IPS DF 19.7 (cell line): ENCODE measurements around the gene ZNF189.

Experiments
- DNase-seq: peaks from one replicate; pipeline ENCODE4 v3.0.0-alpha.2; 2013; ENCODE audit warnings: low read depth, low spot score

The ZNF189 gene

GRCh38 chr9:101398068-101398929 lies at the start of gene ZNF189, which contains the start of gene MRPL50:
Gene ZNF189, plus strand, starts transcription at chr9:101398851. Its CDS starts 306 bp downstream, at chr9:101399157.
Gene MRPL50, minus strand, starts transcription at chr9:101398618. Its CDS starts 26 bp downstream, at chr9:101398592.
- peak; percentile 97 for DNase-seq

GRCh38 chr9:101350285-101350684 lies 48.4 kb upstream of the ZNF189 start:
- DNase-seq, result no peak

GRCh38 chr9:101352892-101353463 lies 45.7 kb upstream of the ZNF189 start:
- DNase-seq, result no peak

DNA sequence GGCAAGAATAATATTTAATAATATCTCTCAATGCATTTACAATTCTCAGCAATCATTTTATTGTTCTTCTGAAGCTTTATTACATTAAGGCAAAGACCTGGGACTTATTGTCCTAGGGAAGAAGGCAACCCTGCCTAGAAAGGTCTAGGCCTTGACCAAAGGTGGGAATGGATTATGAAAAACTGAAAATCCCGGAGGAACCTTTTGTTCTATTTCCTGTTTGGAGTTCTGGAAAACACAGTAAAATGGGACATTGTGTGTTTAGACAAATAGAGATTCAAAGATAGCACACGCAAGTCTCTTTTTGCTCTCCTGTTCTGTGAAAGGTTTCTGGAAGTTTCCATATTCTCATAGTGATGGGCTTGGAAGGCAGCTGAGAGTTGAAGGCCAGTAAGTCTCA lies 45.0 kb upstream of the ZNF189 start:
- no peak for DNase-seq

DNA sequence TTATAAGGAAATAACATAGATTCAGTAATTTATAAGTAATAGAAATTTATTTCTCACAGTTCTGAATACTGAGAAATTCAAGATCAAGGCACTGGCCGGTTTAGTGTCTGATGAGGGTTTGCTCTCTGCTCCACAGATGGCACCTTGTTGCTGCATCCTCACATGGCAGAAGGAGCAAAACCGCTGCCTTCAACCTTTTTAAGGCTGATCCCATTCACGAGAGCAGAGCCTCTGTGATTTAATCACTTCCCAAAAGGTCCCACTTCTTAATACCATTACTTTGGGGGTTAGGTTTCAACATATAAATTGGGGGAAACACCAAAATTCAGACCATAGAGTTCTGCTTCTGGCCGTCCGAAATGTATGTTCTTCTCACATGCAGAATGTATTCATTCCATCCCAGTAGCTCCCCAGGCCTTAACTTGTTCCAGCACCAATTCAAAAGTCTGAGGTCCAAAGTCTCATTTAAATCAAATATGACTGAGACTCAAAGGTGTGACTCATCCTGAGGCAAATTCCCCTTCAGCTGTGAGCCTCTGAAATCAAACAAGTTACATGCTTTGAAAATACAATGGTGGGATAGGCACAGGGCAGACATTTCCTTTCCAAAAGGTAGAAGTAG lies 44.4 kb upstream of the ZNF189 start:
- no peak for DNase-seq

GRCh38 chr9:101354765-101355708 lies 43.6 kb upstream of the ZNF189 start:
- DNase-seq, result no peak

DNA sequence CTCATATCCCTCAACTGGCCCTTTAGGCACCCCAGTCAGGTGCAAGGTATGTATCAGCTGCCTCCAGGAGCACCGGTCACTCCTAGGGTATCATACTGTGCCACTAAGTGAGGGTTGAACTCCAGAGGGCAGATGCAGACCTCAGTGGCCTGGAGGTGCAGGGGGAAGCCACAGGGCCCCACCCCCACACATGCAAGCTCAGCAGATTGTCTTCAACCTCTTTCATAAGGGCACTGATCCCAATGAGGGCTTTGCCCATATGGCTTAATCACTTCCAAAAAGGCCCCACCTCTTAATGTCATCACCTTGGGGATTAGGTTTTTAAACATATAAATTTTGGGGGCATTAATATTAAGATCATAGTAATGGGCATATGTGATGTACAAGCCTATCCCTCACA lies 42.0 kb upstream of the ZNF189 start:
- DNase-seq, result no peak

GRCh38 chr9:101359679-101360078 lies 39.0 kb upstream of the ZNF189 start:
- no peak for DNase-seq

GRCh38 chr9:101360647-101361046 lies 38.0 kb upstream of the ZNF189 start:
- no peak for DNase-seq

- no peak for DNase-seq
Measured at GRCh38 chr9:101362450-101362849, 36.2 kb upstream of the ZNF189 start.

GRCh38 chr9:101365181-101365580 lies 33.5 kb upstream of the ZNF189 start:
- no peak for DNase-seq

- no peak for DNase-seq
Measured at GRCh38 chr9:101366038-101366756, 32.5 kb upstream of the ZNF189 start.

- DNase-seq, result no peak
Measured at GRCh38 chr9:101367323-101367722, 31.3 kb upstream of the ZNF189 start.

GRCh38 chr9:101369286-101369685 lies 29.4 kb upstream of the ZNF189 start:
- no peak for DNase-seq

- no peak for DNase-seq
Measured at GRCh38 chr9:101369884-101370531, 28.6 kb upstream of the ZNF189 start.

DNA sequence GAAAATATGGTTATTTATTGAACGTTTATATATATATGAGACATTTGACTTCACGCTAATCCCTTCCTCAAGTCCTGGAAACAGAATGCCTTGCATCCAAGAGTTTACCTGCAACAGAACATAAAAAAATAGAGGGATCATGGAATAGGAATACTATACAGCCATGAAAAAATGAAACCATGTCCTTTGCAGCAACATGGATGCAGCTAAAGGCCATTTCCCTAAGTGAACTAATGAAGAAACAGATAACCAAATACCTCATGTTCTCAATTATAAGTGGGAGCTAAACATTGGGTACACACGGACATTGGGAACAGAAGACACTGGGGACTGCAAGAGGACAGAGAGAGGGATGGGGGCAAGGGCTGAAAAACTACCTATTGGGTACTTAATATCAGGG lies 26.8 kb upstream of the ZNF189 start:
- no peak for DNase-seq

DNA sequence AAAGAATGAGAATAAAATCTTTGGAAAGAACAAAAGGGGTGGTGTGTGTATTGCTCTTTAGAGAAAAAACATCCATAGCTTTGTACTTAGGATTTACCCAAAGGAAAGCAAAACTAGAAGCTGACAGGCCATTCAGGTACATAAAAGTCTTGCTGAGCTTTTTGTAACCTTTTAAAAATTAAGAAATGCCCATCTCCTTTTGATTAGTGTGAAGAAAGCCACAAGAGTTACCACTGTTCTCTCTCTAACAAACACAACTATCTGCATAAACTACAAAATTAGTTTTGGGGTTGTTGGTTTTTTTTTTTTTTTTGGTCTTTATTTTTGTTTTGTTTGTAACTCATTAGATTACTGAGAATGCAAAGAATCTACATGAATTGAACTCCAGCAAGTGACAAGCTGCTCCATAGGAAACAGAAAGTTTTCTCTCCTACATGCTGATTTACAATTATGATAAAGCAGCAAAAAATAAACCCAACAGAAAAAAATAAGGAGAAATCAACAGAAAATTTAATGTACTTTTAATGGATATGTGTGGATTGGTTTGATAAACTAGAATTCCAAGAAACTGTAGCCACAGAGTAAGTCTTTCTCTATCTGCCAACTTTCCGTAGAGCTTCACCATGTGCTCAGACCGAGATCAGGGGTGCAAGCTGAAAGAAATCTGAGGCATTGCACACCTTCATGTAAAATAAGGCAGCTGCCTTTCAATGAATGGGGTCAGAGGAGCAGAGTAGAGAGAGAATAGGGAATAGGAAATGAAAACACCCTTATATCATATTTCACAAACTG lies 26.1 kb upstream of the ZNF189 start:
- no peak for DNase-seq

DNA sequence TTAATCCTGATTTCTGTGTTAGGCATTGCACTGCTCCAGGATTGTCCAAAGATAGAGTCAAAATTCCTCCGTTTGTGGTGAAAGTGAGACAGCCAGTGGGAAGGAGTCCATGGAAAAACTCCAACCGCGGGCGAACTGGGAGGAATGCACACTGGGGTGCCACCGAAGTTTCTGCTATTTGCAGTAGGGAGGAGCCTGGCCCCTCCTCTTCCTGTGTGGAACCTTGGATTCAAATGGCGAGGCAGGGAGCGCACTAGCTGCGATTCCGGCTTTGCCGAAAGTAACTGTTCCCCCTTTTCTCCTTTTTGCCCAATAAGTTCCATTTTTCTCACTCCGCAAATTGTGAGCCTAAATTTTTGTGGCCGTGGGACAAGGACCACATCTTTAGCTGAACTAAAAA lies 23.1 kb upstream of the ZNF189 start:
- DNase-seq, result no peak

DNA sequence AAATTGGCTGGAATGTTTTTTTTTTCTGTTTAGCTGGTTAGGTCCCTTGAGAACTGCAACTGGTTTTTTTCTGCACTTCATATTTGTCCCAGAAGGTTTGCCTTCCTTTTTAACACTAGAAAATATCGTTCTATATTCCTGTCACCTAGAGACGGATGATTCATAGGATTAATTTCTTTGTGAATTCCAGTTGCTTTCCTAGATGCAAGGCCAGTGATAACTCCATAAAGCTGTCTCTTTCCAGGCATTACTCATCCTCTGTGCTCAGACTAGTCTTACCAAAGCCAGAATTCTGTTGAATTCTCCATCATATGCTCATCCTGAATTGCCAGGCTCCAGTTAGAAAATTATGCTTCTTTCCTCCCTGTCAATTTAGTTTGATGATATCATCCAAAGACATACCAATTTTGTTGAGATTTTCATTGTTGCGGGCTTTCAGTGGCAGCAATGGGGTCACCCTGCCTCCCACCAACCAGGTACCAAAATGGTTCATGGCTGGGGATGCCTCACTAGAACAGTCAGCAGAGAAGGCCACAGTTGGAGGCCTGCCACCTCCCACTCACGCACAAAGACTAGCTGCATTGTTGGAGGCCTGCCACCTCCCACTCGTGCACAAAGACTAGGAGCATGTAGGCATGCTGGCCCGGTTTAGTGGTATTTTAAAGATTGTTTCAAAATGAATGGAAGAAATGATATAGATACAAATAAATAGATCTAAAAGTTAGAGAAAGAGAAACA lies 22.4 kb upstream of the ZNF189 start:
- DNase-seq, result no peak
